Measurements from ENCODE around the gene ITPKB. TPM values are rescaled to one million over a fixed set of nuclear protein-coding genes. Genes with fewer than 3 reads are reported as not detected.
A peak's percentile ranks its signal among the peaks of the same experiment; 100 is the strongest.
"Not testable (repeated sequence)": the region's sequence is repeated elsewhere in the genome, so short reads cannot be mapped to it uniquely, and the experiment has no call there.

Gene ITPKB
- total and polyA plus RNA-seq, 7 donors = 1.4 to 80.9 (median 52.4) TPM

GRCh38 chr1:226617109-226617508 lies 122.0 kb downstream of the ITPKB start:
- DNase-seq = peak; percentile 28
- intact Hi-C loops (cut with DNase I) = no loop called here
- no peaks in the 10 kb centered on the region for H3K4me1 ChIP-seq
- H3K27ac ChIP-seq = no peak overlapping the region
- no peaks in the 10 kb centered on the region for H3K27me3 ChIP-seq
- TF ChIP-seq, protein P1, sequence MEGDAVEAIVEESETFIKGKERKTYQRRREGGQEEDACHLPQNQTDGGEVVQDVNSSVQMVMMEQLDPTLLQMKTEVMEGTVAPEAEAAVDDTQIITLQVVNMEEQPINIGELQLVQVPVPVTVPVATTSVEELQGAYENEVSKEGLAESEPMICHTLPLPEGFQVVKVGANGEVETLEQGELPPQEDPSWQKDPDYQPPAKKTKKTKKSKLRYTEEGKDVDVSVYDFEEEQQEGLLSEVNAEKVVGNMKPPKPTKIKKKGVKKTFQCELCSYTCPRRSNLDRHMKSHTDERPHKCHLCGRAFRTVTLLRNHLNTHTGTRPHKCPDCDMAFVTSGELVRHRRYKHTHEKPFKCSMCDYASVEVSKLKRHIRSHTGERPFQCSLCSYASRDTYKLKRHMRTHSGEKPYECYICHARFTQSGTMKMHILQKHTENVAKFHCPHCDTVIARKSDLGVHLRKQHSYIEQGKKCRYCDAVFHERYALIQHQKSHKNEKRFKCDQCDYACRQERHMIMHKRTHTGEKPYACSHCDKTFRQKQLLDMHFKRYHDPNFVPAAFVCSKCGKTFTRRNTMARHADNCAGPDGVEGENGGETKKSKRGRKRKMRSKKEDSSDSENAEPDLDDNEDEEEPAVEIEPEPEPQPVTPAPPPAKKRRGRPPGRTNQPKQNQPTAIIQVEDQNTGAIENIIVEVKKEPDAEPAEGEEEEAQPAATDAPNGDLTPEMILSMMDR (IDR thresholded peaks at IDR 0.05) = no peak
- no peak for TF ChIP-seq POLR2A (IDR thresholded peaks at IDR 0.05)
- no peak for TF ChIP-seq POLR2AphosphoS5 (IDR thresholded peaks at IDR 0.05)
- TF ChIP-seq EP300 (IDR thresholded peaks at IDR 0.05) = no peak
- H3K4me3 ChIP-seq = no peak overlapping the region
- 88 to 94% methylated on average over 8 of the region's 8 CpGs for WGBS, 2 donors
- H3K36me3 ChIP-seq = no peaks in the 10 kb centered on the region
- H3K9me3 ChIP-seq = peaks cover 0 to 2% (median under 1%) of the 10 kb centered on the region in 4 donors

DNA sequence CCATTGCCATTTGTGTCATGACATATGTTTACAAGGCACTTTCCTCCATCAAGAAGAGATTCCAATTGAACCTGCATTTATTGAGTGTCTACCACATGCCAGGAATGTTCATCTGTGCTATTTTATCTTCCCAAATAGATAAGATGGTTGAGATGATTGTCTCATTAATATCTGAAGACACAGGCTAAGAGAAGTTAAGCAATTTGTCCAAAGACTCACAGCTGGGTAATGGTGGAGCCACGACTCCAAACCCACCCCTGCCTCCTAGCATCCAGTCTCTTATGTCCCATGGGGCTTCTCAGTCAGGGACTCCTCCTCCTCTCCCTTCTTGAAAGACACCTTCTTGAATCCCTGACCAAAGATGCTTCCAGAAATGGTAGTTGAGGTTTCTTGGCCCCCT lies 122.4 kb downstream of the ITPKB start:
- Histone ChIP-seq H3K27ac (no peak overlapping the region), H3K36me3 (no peaks in the 10 kb centered on the region), H3K9me3 (no peaks in the 10 kb centered on the region), H3K4me1 (no peaks in the 10 kb centered on the region), H3K27me3 (no peaks in the 10 kb centered on the region), H3K4me3 (no peak overlapping the region)
- 82 to 88% methylated on average over 1 of the region's 1 CpG for WGBS, 2 donors
- no peak for TF ChIP-seq POLR2A (IDR thresholded peaks at IDR 0.05)
- TF ChIP-seq, protein P1 (IDR thresholded peaks at IDR 0.05) = no peak
- no peak for TF ChIP-seq POLR2AphosphoS5 (IDR thresholded peaks at IDR 0.05)
- no peak for TF ChIP-seq EP300 (IDR thresholded peaks at IDR 0.05)
- DNase-seq = no peak
- intact Hi-C loops (cut with DNase I) = no loop called here

GRCh38 chr1:226615876-226616275 lies 123.2 kb downstream of the ITPKB start:
- H3K4me3 ChIP-seq = no peak overlapping the region
- intact Hi-C loops (cut with DNase I) = no loop called here
- H3K36me3 ChIP-seq = no peaks in the 10 kb centered on the region
- no peaks in the 10 kb centered on the region for H3K27me3 ChIP-seq
- H3K4me1 ChIP-seq = no peaks in the 10 kb centered on the region
- peak; percentile 43 for DNase-seq
- no peak overlapping the region for H3K27ac ChIP-seq
- TF ChIP-seq, protein P1 (IDR thresholded peaks at IDR 0.05) = no peak
- TF ChIP-seq POLR2AphosphoS5 (IDR thresholded peaks at IDR 0.05) (no peak), POLR2A (IDR thresholded peaks at IDR 0.05) (no peak), EP300 (IDR thresholded peaks at IDR 0.05) (no peak)
- 88 to 90% methylated on average over 9 of the region's 9 CpGs for WGBS, 2 donors
- no peaks in the 10 kb centered on the region for H3K9me3 ChIP-seq

GRCh38 chr1:226611980-226612379 lies 127.1 kb downstream of the ITPKB start:
- H3K27ac ChIP-seq; intact Hi-C loops (cut with DNase I); H3K4me3 ChIP-seq; H3K36me3 ChIP-seq; H3K27me3 ChIP-seq; H3K4me1 ChIP-seq; H3K9me3 ChIP-seq: not testable (repeated sequence)
- 80 to 85% methylated on average over 6 of the region's 6 CpGs for WGBS, 2 donors
- DNase-seq = peak; percentile 2

DNA sequence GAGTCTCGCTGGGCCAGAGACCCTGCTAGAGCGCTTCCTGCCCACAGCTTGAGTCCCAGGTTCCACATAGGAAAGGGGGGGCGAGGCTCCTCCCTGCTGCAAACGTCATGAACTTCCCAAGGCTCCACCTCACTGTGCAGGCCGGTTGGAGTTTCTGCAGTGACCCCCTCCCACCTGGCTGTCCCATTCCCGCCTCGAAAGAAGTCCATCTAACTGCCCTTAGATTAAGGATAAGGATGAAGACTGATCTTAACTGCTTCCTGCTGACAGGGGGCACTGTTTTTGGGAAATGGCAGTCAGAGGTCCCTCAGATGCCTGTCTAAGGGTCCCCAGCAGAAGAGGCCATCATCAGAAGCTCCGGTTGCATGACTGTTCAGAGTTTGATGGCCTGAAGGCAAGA lies 127.8 kb downstream of the ITPKB start:
- no peaks in the 10 kb centered on the region for H3K36me3 ChIP-seq
- H3K4me3 ChIP-seq = no peak overlapping the region
- no peaks in the 10 kb centered on the region for H3K27me3 ChIP-seq
- H3K4me1 ChIP-seq = peaks cover 0 to 11% (median 6%) of the 10 kb centered on the region in 4 donors
- intact Hi-C loops (cut with DNase I) = no loop called here
- peak; percentile 33 for DNase-seq
- H3K27ac ChIP-seq = no peak overlapping the region
- WGBS, 2 donors = 47 to 65% methylated on average over 8 of the region's 8 CpGs
- TF ChIP-seq POLR2A (IDR thresholded peaks at IDR 0.05) (no peak), EP300 (IDR thresholded peaks at IDR 0.05) (no peak), POLR2AphosphoS5 (IDR thresholded peaks at IDR 0.05) (no peak)
- TF ChIP-seq, protein P1 (IDR thresholded peaks at IDR 0.05) = no peak
- no peaks in the 10 kb centered on the region for H3K9me3 ChIP-seq
